H1 (cell line): ENCODE measurements around the gene CA5A. TPM values are rescaled to one million over a fixed set of nuclear protein-coding genes. Genes with fewer than 3 reads are reported as not detected.

Experiments used
- EGR1 ChIP-seq: IDR thresholded peaks from 2 replicates; pipeline ENCODE4 v1.6.1; 2011; ENCODE audit warnings: low read depth, low read length, borderline replicate concordance
- GABPA ChIP-seq: IDR thresholded peaks from 2 replicates; pipeline ENCODE4 v1.6.1; 2011; ENCODE audit warnings: mild to moderate bottlenecking, low read length, moderate library complexity, borderline replicate concordance; ENCODE audit not compliant: insufficient read depth
- JUN ChIP-seq: IDR thresholded peaks from 2 replicates; pipeline ENCODE4 v1.6.1; 2011; ENCODE audit warnings: low read depth, mild to moderate bottlenecking, improper control_type of control experiment, low read length
- TAF1 ChIP-seq: IDR thresholded peaks from 2 replicates; pipeline ENCODE4 v1.6.1; 2011; ENCODE audit warnings: mild to moderate bottlenecking, low read depth, low read length
- polyA plus RNA-seq, 7 experiments: library from polyadenylated mRNA; depleted of rRNA in 3 of 7; stranded (reverse) in 5 of 7; unstranded in 2 of 7; fragments of >200 nt in 5 of 7; fragments of 200-250 nt in 2 of 7; gene quantifications; 1 replicate in 5 of 7; 2 replicates in 1 of 7; 4 replicates in 1 of 7; pipeline versions ENCODE4 v1.2.1 to v1.2.3, GENCODE V29; 2011 to 2013; ENCODE audit warnings: missing spikeins in 2 of 7, mixed read lengths in 2 of 7
- total RNA-seq: library from RNA; stranded (reverse); fragmentation: NEBNext Ultra II Directional; extraction: Animal tissue kit (Norgen Biotek cat#: 25700); gene quantifications from 2 replicates; pipeline ENCODE4 v1.2.1, GENCODE V29; 2021

The CA5A gene
- total and polyA plus RNA-seq, 2 of the 8 experiments (the other 6 are each of a cell fraction or from before 2014, with no cell fraction given): not detected

- TF ChIP-seq JUN: no peak
- TF ChIP-seq GABPA: no peak
- no peak for TF ChIP-seq EGR1
- TF ChIP-seq TAF1: no peak
These were observed 16.7 kb downstream of the CA5A start (continued) for GRCh38 chr16:87919681-87919994.
